CD14-positive monocyte (primary cell): ENCODE data around the gene EXOSC5. TPM values are rescaled to one million over a fixed set of nuclear protein-coding genes. Genes with fewer than 3 reads are reported as not detected.
A peak's percentile ranks its signal among the peaks of the same experiment; 100 is the strongest.

Source experiments
- DNase-seq, 3 donors: peaks; one replicate each; pipeline ENCODE4 v3.0.0-alpha.2; 2011 to 2022
- H2AFZ ChIP-seq: 2 replicates; pipeline ENCODE4 v1.6.0; 2012; ENCODE audit warnings: mild to moderate bottlenecking, low read depth, low read length, inconsistent platforms; ENCODE audit not compliant: insufficient read depth, poor library complexity, severe bottlenecking
- H3K27ac ChIP-seq, 2 donors: 1 replicate in 1 of 2; 2 replicates in 1 of 2; pipeline ENCODE4 v1.5.1; 2012 to 2013; ENCODE audit warnings: low read length in 2 of 2, control low read depth in 1 of 2, inconsistent platforms in 1 of 2, low read depth in 1 of 2, mild to moderate bottlenecking in 1 of 2
- H3K27me3 ChIP-seq, 2 donors: one replicate each; pipeline versions ENCODE4 v1.6.0 to v1.6.1; 2011 to 2013; ENCODE audit warnings: low read length in 2 of 2; ENCODE audit not compliant: control insufficient read depth in 2 of 2, insufficient read depth in 2 of 2
- H3K36me3 ChIP-seq, 2 donors: replicated peaks in 1 of 2; 1 replicate in 1 of 2; 2 replicates in 1 of 2; pipeline versions ENCODE4 v1.5.1 to v1.6.1; 2012 to 2013; ENCODE audit warnings: low read length in 2 of 2, control low read depth in 1 of 2, inconsistent platforms in 1 of 2, mild to moderate bottlenecking in 1 of 2; ENCODE audit not compliant: insufficient read depth in 2 of 2, control insufficient read depth in 1 of 2
- H3K4me1 ChIP-seq, 2 donors: 1 replicate in 1 of 2; 2 replicates in 1 of 2; pipeline versions ENCODE4 v1.5.1 to v1.6.1; 2012 to 2013; ENCODE audit warnings: low read length in 2 of 2, control low read depth in 1 of 2, inconsistent platforms in 1 of 2, mild to moderate bottlenecking in 1 of 2, moderate library complexity in 1 of 2; ENCODE audit not compliant: insufficient read depth in 2 of 2, control insufficient read depth in 1 of 2
- H3K4me2 ChIP-seq: replicated peaks from 2 replicates; pipeline ENCODE3; 2012; ENCODE audit warnings: low read length, moderate library complexity, mild to moderate bottlenecking; ENCODE audit not compliant: poor library complexity, severe bottlenecking; ENCODE audit errors: extremely low read depth
- H3K4me3 ChIP-seq, 3 experiments: fragments of 200-600 bp in 1 of 3; sonication (generic) in 1 of 3; replicated peaks in 1 of 3; 1 replicate in 2 of 3; 2 replicates in 1 of 3; pipeline ENCODE4 v1.5.1; 2011 to 2013; ENCODE audit warnings: low read length in 3 of 3, mild to moderate bottlenecking in 3 of 3, control low read depth in 2 of 3, low read depth in 2 of 3, inconsistent platforms in 1 of 3, moderate library complexity in 1 of 3
- H3K79me2 ChIP-seq: 2 replicates; pipeline ENCODE4 v1.6.0; 2012; ENCODE audit warnings: mild to moderate bottlenecking, control low read depth, inconsistent platforms, low read length, moderate library complexity; ENCODE audit not compliant: insufficient read depth
- H3K9ac ChIP-seq: 2 replicates; pipeline ENCODE4 v1.6.0; 2017; ENCODE audit warnings: low read length, mild to moderate bottlenecking; ENCODE audit not compliant: insufficient read depth, poor library complexity, severe bottlenecking
- H3K9me3 ChIP-seq, 2 donors: replicated peaks in 1 of 2; 1 replicate in 1 of 2; 2 replicates in 1 of 2; pipeline versions ENCODE4 v1.5.1 to v1.6.1; 2012 to 2013; ENCODE audit warnings: low read length in 2 of 2, control low read depth in 1 of 2; ENCODE audit not compliant: control insufficient read depth in 1 of 2, insufficient read depth in 1 of 2
- H4K20me1 ChIP-seq: 2 replicates; pipeline ENCODE4 v1.6.0; 2012; ENCODE audit warnings: mild to moderate bottlenecking, low read length, control low read depth, moderate library complexity; ENCODE audit not compliant: insufficient read depth
- H3K27ac Mint-ChIP-seq, 7 donors: one replicate each; pipeline ENCODE4 v1.8.0; 2020; ENCODE audit warnings: mild to moderate bottlenecking in 7 of 7, mixed read lengths in 7 of 7, moderate library complexity in 6 of 7, inconsistent platforms in 2 of 7
- H3K27me3 Mint-ChIP-seq, 3 donors: one replicate each; pipeline ENCODE4 v1.8.0; 2021 to 2022; ENCODE audit warnings: low read depth in 3 of 3, mild to moderate bottlenecking in 3 of 3, mixed read lengths in 3 of 3, moderate library complexity in 3 of 3, inconsistent platforms in 1 of 3
- H3K36me3 Mint-ChIP-seq, 2 donors: one replicate each; pipeline ENCODE4 v1.8.0; 2020; ENCODE audit warnings: mixed read lengths in 2 of 2, inconsistent platforms in 1 of 2, mild to moderate bottlenecking in 1 of 2
- H3K4me1 Mint-ChIP-seq: one replicate; pipeline ENCODE4 v1.8.0; 2020; ENCODE audit warnings: mild to moderate bottlenecking, mixed read lengths
- H3K4me3 Mint-ChIP-seq, 2 donors: one replicate each; pipeline ENCODE4 v1.8.0; 2020; ENCODE audit warnings: mild to moderate bottlenecking in 2 of 2, mixed read lengths in 2 of 2, moderate library complexity in 1 of 2
- H3K9me3 Mint-ChIP-seq, 7 donors: one replicate each; pipeline ENCODE4 v1.8.0; 2020 to 2022; ENCODE audit warnings: mixed read lengths in 7 of 7, mild to moderate bottlenecking in 6 of 7, moderate library complexity in 6 of 7, inconsistent platforms in 2 of 7
- WGBS: methylation state at CpG from one replicate; pipeline ENCODE4 v1.1.5; 2013; ENCODE audit warnings: missing lambda C conversion rate; ENCODE audit not compliant: insufficient coverage; 5-methylcytosine and 5-hydroxymethylcytosine counted together
- intact Hi-C, 2 donors: fragments of 100-400 bp; cut with micrococcal nuclease; formaldehyde crosslinking; loops; one replicate each; pipeline versions ENCODE4 v1.15.0 to v1.15.1; 2023
- polyA plus RNA-seq, 3 donors: library from polyadenylated mRNA; depleted of rRNA in 1 of 3; unstranded in 2 of 3; stranded (reverse) in 1 of 3; fragments of 300-500 nt in 2 of 3; fragments of >200 nt in 1 of 3; fragmentation: Illumina TruSeq in 2 of 3; gene quantifications; 1 replicate in 2 of 3; 2 replicates in 1 of 3; pipeline ENCODE4 v1.2.3, GENCODE V29; 2012 to 2021
- TF ChIP-seq, protein P1 (sequence below): fragments of 200-600 bp; IDR thresholded peaks from one replicate; pipeline ENCODE4 v1.8.0; 2022; ENCODE audit warnings: antibody characterized with exemption, mild to moderate bottlenecking

Gene EXOSC5
- polyA plus RNA-seq, 3 donors = 24.0 to 58.7 (median 40.5) TPM

DNA sequence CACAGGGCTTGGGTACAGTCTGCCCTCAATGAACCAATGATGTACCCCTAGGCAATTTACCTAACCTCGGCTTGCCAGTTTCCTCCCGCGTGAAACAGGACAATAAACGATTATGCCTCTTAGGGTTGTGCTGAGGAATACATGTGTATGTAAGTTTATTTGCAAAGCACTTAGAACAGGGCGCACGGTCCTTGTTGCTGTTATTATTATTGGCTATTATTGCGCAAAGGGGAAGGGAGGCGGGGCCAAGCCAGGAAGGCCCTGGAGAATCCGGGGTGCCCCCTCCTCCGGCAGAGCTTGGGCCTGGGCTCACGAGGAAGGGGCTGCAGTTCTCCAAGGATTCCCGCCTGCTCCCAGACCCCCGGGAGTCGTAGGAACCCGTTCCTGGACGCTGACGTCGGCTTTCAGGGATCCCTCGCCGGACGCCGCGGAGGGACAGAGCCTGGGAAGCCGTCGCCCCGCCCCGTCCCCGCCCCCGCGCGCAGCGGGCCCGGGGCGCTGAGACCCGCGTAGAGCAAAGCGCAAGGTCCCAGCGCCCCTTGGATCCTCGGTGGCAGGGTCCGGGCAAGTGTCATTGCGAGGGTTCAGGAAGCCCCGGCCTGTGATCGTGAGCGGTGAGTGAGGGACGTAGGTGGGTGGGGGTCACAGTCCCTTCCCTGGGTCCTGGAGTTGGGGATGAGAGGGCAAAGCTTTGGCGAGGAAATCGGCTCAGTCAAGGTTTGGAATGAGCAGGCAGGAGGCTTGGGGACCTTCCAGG lies 20.7 kb downstream of the EXOSC5 start, which contains the start of gene TMEM91:
Gene TMEM91, plus strand, starts transcription at position 293 of the 757 bp plus-strand sequence. CDS start 1,777 bp downstream, outside the sequence.
- Histone ChIP-seq H3K36me3 (peaks cover 0 to under 1% of the 10 kb centered on the region in 2 donors), H3K4me3 (peak within 1 kb of the TSS; percentile 71 to 92 (median 83)), H4K20me1 (no peaks in the 10 kb centered on the region), H3K4me2 (peak within 1 kb of the TSS; percentile 88), H3K9me3 (no peaks in the 10 kb centered on the region), H3K4me1 (peaks cover 49 to 53% of the 10 kb centered on the region in 2 donors), H2AFZ (peak within 1 kb of the TSS; percentile 94), H3K9ac (peak within 1 kb of the TSS; percentile 79), H3K27me3 (no peaks in the 10 kb centered on the region), H3K79me2 (peaks cover 34% of the 10 kb centered on the region), H3K27ac (peak within 1 kb of the TSS; percentile 49 to 78)
- WGBS = 2% methylated on average over 46 of the region's 47 CpGs
- peak within 1 kb of the TSS; percentile 92 to 94 for H3K4me3 Mint-ChIP-seq
- H3K27me3 Mint-ChIP-seq = peaks cover 0 to 2% (median 0%) of the 10 kb centered on the region in 3 donors
- H3K27ac Mint-ChIP-seq = peak within 1 kb of the TSS; percentile 43 to 93 (median 72)
- peaks cover 0 to 2% (median 0%) of the 10 kb centered on the region in 7 donors for H3K9me3 Mint-ChIP-seq
- H3K36me3 Mint-ChIP-seq = peaks cover 2 to 20% of the 10 kb centered on the region in 2 donors
- peak in 2 of 3 donors; percentile 40 to 42 for DNase-seq
- peaks cover 49% of the 10 kb centered on the region for H3K4me1 Mint-ChIP-seq
- intact Hi-C loops = loop anchor here in 1 of 2 donors (10.0 kb wide), 1 partner anchor 48 kb away; the partner anchor contains the start of gene B3GNT8
- TF ChIP-seq, protein P1, sequence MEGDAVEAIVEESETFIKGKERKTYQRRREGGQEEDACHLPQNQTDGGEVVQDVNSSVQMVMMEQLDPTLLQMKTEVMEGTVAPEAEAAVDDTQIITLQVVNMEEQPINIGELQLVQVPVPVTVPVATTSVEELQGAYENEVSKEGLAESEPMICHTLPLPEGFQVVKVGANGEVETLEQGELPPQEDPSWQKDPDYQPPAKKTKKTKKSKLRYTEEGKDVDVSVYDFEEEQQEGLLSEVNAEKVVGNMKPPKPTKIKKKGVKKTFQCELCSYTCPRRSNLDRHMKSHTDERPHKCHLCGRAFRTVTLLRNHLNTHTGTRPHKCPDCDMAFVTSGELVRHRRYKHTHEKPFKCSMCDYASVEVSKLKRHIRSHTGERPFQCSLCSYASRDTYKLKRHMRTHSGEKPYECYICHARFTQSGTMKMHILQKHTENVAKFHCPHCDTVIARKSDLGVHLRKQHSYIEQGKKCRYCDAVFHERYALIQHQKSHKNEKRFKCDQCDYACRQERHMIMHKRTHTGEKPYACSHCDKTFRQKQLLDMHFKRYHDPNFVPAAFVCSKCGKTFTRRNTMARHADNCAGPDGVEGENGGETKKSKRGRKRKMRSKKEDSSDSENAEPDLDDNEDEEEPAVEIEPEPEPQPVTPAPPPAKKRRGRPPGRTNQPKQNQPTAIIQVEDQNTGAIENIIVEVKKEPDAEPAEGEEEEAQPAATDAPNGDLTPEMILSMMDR = no peak

DNA sequence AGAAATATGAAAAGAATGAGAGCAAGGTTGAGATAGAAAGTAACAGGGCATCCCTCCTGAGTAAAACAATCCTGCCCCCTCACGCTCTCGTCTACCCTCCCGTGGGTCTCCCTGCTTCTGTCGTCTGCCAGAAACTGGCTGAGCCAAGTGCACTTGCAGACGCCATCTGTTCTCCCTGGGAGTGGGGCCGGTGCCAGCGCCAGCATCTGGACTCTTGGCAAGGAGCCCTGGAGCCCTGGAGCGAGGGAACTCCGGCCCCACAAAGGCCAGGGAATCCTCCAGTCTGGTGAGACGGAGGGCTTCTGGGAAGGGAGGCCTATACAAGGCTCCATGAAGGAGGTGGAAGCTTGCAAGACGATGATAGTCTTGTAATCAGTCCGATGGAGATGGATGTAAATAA lies 23.2 kb downstream of the EXOSC5 start:
- Histone ChIP-seq H2AFZ (no peak overlapping the region), H3K27me3 (no peaks in the 10 kb centered on the region), H3K9me3 (no peaks in the 10 kb centered on the region), H4K20me1 (no peaks in the 10 kb centered on the region), H3K4me1 (peaks cover 37 to 41% of the 10 kb centered on the region in 2 donors), H3K4me3 (no peak overlapping the region), H3K4me2 (no peak overlapping the region), H3K27ac (no peak overlapping the region), H3K9ac (no peak overlapping the region), H3K79me2 (peaks cover 43% of the 10 kb centered on the region), H3K36me3 (no peaks in the 10 kb centered on the region)
- Mint-ChIP-seq H3K27ac (peak overlapping the region in 1 of 7 donors; percentile 50), H3K36me3 (peaks cover 2 to 13% of the 10 kb centered on the region in 2 donors), H3K4me3 (no peak overlapping the region), H3K9me3 (peaks cover 0 to 2% (median 0%) of the 10 kb centered on the region in 7 donors), H3K4me1 (peaks cover 37% of the 10 kb centered on the region), H3K27me3 (peaks cover 0 to 2% (median 0%) of the 10 kb centered on the region in 3 donors)
- DNase-seq = no peak
- 94% methylated on average over 9 of the region's 12 CpGs for WGBS
- TF ChIP-seq, protein P1 = no peak
- intact Hi-C loops = loop anchor here in 1 of 2 donors (10.0 kb wide), 1 partner anchor 51 kb away; the partner anchor contains the start of gene B3GNT8
